Measurements from ENCODE around the gene SLC2A1. TPM values are rescaled to one million over a fixed set of nuclear protein-coding genes. Genes with fewer than 3 reads are reported as not detected.

The SLC2A1 gene
- total RNA-seq, 1 donor from 2014 or later, result 506 TPM

DNA sequence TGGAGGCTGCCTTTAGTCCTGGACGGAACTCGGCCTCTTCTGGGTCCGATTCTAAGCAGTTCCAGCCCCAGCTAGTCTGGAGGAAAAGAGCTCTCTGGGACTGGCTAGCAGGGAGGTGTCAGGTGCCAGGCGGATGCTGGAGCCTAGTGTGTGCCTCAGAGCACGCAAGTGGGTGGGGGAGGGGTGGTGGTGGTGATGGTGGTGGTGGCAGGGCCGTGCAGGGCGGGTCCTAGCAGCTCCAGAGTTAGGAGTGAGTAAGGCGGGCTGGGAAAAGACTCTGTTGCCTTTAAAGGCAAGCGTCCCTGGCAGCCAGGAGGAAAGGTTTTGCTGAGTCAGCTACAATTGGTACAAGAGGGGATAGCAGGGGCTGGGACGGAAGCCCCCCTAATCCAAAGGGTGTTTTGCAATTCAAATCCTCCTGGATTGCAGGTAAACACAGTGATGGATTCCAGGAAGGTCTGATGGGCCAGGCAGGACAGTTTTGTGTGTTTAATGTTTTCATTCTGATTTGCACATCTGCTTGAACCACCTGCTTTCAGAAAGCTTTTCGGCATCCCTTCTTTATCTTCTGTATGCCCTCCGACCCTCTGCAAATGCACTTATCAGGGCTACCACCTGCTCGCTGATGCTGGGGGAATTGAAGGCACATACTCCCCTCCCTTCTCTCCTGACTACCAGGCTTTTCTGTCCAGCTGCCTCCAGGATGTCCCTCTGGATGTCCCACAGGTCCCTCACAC lies 4.1 kb upstream of the SLC2A1 start:
- TF ChIP-seq, protein P1, sequence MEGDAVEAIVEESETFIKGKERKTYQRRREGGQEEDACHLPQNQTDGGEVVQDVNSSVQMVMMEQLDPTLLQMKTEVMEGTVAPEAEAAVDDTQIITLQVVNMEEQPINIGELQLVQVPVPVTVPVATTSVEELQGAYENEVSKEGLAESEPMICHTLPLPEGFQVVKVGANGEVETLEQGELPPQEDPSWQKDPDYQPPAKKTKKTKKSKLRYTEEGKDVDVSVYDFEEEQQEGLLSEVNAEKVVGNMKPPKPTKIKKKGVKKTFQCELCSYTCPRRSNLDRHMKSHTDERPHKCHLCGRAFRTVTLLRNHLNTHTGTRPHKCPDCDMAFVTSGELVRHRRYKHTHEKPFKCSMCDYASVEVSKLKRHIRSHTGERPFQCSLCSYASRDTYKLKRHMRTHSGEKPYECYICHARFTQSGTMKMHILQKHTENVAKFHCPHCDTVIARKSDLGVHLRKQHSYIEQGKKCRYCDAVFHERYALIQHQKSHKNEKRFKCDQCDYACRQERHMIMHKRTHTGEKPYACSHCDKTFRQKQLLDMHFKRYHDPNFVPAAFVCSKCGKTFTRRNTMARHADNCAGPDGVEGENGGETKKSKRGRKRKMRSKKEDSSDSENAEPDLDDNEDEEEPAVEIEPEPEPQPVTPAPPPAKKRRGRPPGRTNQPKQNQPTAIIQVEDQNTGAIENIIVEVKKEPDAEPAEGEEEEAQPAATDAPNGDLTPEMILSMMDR (IDR thresholded peaks at IDR 0.05; ENCODE audit: insufficient read depth, low read depth, low read length), result no peak
- TF ChIP-seq EZH2 (IDR thresholded peaks at IDR 0.05; ENCODE audit: insufficient read depth, low read length), result no peak
- FAIRE-seq, result no peak
- H3K36me3 Mint-ChIP-seq (ENCODE audit: low read depth, unreplicated experiment), result peaks cover 2% of the 10 kb centered on the region
- peak overlapping the region; percentile 91 for H3K27ac Mint-ChIP-seq (ENCODE audit: unreplicated experiment)
- Histone ChIP-seq H3K27ac (ENCODE audit: low read depth, low read length) (peak overlapping the region; percentile 78), H3K4me1 (ENCODE audit: insufficient read depth, low read length) (peaks cover 32% of the 10 kb centered on the region), H3K27me3 (ENCODE audit: insufficient read depth, low read length) (no peaks in the 10 kb centered on the region), H4K20me1 (ENCODE audit: insufficient read depth, low read length) (peaks cover 1% of the 10 kb centered on the region), H3K9me3 (ENCODE audit: insufficient read depth, low read depth, low read length) (no peaks in the 10 kb centered on the region), H2AFZ (ENCODE audit: low read depth, low read length) (no peak overlapping the region), H3K4me3 (ENCODE audit: insufficient read depth, low read depth, low read length) (no peak overlapping the region), H3K4me2 (ENCODE audit: low read length) (peak overlapping the region; percentile 66), H3K36me3 (ENCODE audit: insufficient read depth, low read length) (no peaks in the 10 kb centered on the region), H3K79me2 (ENCODE audit: insufficient read depth, low read length) (peaks cover 26% of the 10 kb centered on the region), H3K9ac (ENCODE audit: low read length) (peak overlapping the region; percentile 71)
- H3K4me1 Mint-ChIP-seq (ENCODE audit: low read depth, unreplicated experiment), result peaks cover 44% of the 10 kb centered on the region
- peak; percentile 57 for DNase-seq (ENCODE audit: low read depth)
- peak overlapping the region; percentile 52 for H3K4me3 Mint-ChIP-seq (ENCODE audit: unreplicated experiment)
- no peaks in the 10 kb centered on the region for H3K27me3 Mint-ChIP-seq (ENCODE audit: low read depth, unreplicated experiment)
- H3K9me3 Mint-ChIP-seq (ENCODE audit: unreplicated experiment), result no peaks in the 10 kb centered on the region

DNA sequence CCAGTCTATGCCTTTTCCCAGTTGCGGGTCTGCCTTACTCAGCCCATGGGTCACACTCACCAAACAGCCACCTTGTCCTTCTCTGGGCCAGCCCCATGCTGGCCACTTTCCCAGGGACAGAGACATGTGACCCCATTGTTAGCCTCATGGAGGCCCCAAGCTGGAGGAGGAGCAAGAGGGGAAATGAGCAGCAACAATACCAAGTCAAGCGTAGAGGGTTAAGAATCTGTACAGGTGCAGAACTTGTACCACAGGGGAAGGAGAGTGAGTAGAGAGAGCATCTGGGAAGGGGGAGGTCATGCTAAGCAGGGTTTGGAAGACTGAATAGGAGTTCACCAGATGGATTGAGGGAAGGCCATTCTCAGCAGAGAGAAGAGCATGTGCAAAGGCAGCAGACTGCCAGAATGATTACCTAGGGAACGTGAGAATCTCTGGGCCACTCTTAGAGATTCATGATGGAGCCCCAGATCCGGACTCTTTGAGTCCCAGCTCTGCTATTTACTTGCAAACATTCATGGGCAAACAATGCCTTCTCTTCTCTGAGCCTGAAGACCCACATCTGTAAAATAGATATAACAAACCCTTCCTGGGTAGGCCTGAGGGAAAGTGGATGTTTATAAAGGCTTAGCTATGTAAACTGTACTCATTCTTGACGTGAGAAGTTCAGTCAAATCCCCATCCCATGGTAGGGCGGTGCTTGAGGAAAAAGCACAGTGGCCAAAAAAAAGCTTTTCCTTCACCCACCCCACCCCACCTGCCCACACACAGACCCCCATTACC lies 2.8 kb upstream of the SLC2A1 start:
- Histone ChIP-seq H3K4me2 (ENCODE audit: low read length) (no peak overlapping the region), H3K27me3 (ENCODE audit: insufficient read depth, low read length) (no peaks in the 10 kb centered on the region), H3K9me3 (ENCODE audit: insufficient read depth, low read depth, low read length) (no peaks in the 10 kb centered on the region), H3K4me3 (ENCODE audit: insufficient read depth, low read depth, low read length) (no peak overlapping the region), H3K27ac (ENCODE audit: low read depth, low read length) (no peak overlapping the region), H4K20me1 (ENCODE audit: insufficient read depth, low read length) (peaks cover 14% of the 10 kb centered on the region), H3K36me3 (ENCODE audit: insufficient read depth, low read length) (no peaks in the 10 kb centered on the region), H3K4me1 (ENCODE audit: insufficient read depth, low read length) (peaks cover 21% of the 10 kb centered on the region), H2AFZ (ENCODE audit: low read depth, low read length) (no peak overlapping the region), H3K79me2 (ENCODE audit: insufficient read depth, low read length) (peaks cover 39% of the 10 kb centered on the region), H3K9ac (ENCODE audit: low read length) (no peak overlapping the region)
- H3K27ac Mint-ChIP-seq (ENCODE audit: unreplicated experiment), result peak overlapping the region; percentile 78
- no peak for FAIRE-seq
- H3K27me3 Mint-ChIP-seq (ENCODE audit: low read depth, unreplicated experiment), result no peaks in the 10 kb centered on the region
- H3K4me3 Mint-ChIP-seq (ENCODE audit: unreplicated experiment), result peak overlapping the region; percentile 36
- H3K4me1 Mint-ChIP-seq (ENCODE audit: low read depth, unreplicated experiment), result peaks cover 34% of the 10 kb centered on the region
- TF ChIP-seq, protein P1 (IDR thresholded peaks at IDR 0.05; ENCODE audit: insufficient read depth, low read depth, low read length), result no peak
- TF ChIP-seq EZH2 (IDR thresholded peaks at IDR 0.05; ENCODE audit: insufficient read depth, low read length), result no peak
- H3K36me3 Mint-ChIP-seq (ENCODE audit: low read depth, unreplicated experiment), result peaks cover 9% of the 10 kb centered on the region
- no peaks in the 10 kb centered on the region for H3K9me3 Mint-ChIP-seq (ENCODE audit: unreplicated experiment)
- no peak for DNase-seq (ENCODE audit: low read depth)
